ENCODE results near the gene LZTR1. TPM values are rescaled to one million over a fixed set of nuclear protein-coding genes. Genes with fewer than 3 reads are reported as not detected.

The LZTR1 gene
- polyA plus RNA-seq, 2 of the 4 experiments (the other 2 are of a cell fraction): 14.1 to 23.5 TPM

GRCh38 chr22:20951932-20952380 is 30.1 kb upstream of the LZTR1 start:
- Histone ChIP-seq H3K27ac (peak overlapping the region in 1 of 2 experiments; percentile 47; a peak in 1 of 6 replicates), H3K4me2 (no peak overlapping the region), H3K4me1 (peaks cover 38% of the 10 kb centered on the region), H3K4me3 (no peak overlapping the region), H3K9me3 (no peaks in the 10 kb centered on the region)
- FAIRE-seq (no peak), DNase-seq (ENCODE audit: low read depth in 1 of 2, low spot score in 1 of 2) (no peak), ATAC-seq (no peak)
- WGBS (ENCODE audit: missing lambda C conversion rate): 94% methylated on average over 7 of the region's 8 CpGs
- ChIA-PET CTCF (interaction anchor here (0.6 to 0.9 kb wide), 4 partner anchors 25 to 174 kb away, joined by 3 to 4 read pairs (median 3); no protein-coding TSS in a partner anchor), POLR2A (no interaction called here)
- no peak for TF ChIP-seq EHF (CRISPR knock-in tag; IDR thresholded peaks at IDR 0.05)
- TF ChIP-seq, protein P1, sequence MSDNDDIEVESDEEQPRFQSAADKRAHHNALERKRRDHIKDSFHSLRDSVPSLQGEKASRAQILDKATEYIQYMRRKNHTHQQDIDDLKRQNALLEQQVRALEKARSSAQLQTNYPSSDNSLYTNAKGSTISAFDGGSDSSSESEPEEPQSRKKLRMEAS (IDR thresholded peaks at IDR 0.05): no peak
- no peak for TF ChIP-seq SREBF2 (IDR thresholded peaks at IDR 0.05)
- no peak for TF ChIP-seq RNF2 (IDR thresholded peaks at IDR 0.05; ENCODE audit: borderline replicate concordance, low read depth)
- TF ChIP-seq TFCP2L1 (CRISPR knock-in tag; IDR thresholded peaks at IDR 0.05): no peak
- no peak for TF ChIP-seq KDM1A (IDR thresholded peaks at IDR 0.05; ENCODE audit: low read depth)
- TF ChIP-seq BHLHE40 (IDR thresholded peaks at IDR 0.05; ENCODE audit: low read depth, low read length): no peak
- TF ChIP-seq PHF8 (IDR thresholded peaks at IDR 0.05; ENCODE audit: borderline replicate concordance, low read depth): no peak
- TF ChIP-seq ZSCAN20 (CRISPR knock-in tag; IDR thresholded peaks at IDR 0.05): no peak
- no peak for TF ChIP-seq MAFK (IDR thresholded peaks at IDR 0.05; ENCODE audit: partially characterized antibody)
- TF ChIP-seq, protein P2, sequence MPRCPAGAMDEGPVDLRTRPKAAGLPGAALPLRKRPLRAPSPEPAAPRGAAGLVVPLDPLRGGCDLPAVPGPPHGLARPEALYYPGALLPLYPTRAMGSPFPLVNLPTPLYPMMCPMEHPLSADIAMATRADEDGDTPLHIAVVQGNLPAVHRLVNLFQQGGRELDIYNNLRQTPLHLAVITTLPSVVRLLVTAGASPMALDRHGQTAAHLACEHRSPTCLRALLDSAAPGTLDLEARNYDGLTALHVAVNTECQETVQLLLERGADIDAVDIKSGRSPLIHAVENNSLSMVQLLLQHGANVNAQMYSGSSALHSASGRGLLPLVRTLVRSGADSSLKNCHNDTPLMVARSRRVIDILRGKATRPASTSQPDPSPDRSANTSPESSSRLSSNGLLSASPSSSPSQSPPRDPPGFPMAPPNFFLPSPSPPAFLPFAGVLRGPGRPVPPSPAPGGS (IDR thresholded peaks at IDR 0.05): no peak
- TF ChIP-seq CBX2 (IDR thresholded peaks at IDR 0.05; ENCODE audit: borderline replicate concordance, low read depth): no peak
- TF ChIP-seq POLR2AphosphoS2 (conservative IDR thresholded peaks at IDR 0.05; ENCODE audit: low read length): no peak
- no peak for TF ChIP-seq HOXB5 (CRISPR knock-in tag; IDR thresholded peaks at IDR 0.05)
- no peak for TF ChIP-seq TP53 (CRISPR knock-in tag; IDR thresholded peaks at IDR 0.05)
- TF ChIP-seq GATA3 (IDR thresholded peaks at IDR 0.05; ENCODE audit: borderline replicate concordance): no peak
- no peak for TF ChIP-seq ESRRA (IDR thresholded peaks at IDR 0.05; ENCODE audit: borderline replicate concordance, low read length)
- TF ChIP-seq, protein P3, sequence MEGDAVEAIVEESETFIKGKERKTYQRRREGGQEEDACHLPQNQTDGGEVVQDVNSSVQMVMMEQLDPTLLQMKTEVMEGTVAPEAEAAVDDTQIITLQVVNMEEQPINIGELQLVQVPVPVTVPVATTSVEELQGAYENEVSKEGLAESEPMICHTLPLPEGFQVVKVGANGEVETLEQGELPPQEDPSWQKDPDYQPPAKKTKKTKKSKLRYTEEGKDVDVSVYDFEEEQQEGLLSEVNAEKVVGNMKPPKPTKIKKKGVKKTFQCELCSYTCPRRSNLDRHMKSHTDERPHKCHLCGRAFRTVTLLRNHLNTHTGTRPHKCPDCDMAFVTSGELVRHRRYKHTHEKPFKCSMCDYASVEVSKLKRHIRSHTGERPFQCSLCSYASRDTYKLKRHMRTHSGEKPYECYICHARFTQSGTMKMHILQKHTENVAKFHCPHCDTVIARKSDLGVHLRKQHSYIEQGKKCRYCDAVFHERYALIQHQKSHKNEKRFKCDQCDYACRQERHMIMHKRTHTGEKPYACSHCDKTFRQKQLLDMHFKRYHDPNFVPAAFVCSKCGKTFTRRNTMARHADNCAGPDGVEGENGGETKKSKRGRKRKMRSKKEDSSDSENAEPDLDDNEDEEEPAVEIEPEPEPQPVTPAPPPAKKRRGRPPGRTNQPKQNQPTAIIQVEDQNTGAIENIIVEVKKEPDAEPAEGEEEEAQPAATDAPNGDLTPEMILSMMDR (IDR thresholded peaks at IDR 0.05): no peak
- no peak for TF ChIP-seq EHMT2 (IDR thresholded peaks at IDR 0.05; ENCODE audit: low read depth)
- TF ChIP-seq RARB (CRISPR knock-in tag; IDR thresholded peaks at IDR 0.05): no peak

GRCh38 chr22:20952544-20953341 is 29.4 kb upstream of the LZTR1 start:
- ChIA-PET POLR2A (no interaction called here), CTCF (interaction anchor here (0.6 to 1.0 kb wide), 6 partner anchors 10 to 174 kb away, joined by 3 to 4 read pairs (median 3); no protein-coding TSS in a partner anchor)
- no peak for DNase-seq (ENCODE audit: low read depth in 1 of 2, low spot score in 1 of 2)
- H3K4me2 ChIP-seq: no peak overlapping the region
- H3K27ac ChIP-seq: no peak overlapping the region; a peak in 2 of 6 replicates
- no peak for FAIRE-seq
- H3K4me3 ChIP-seq: no peak overlapping the region
- WGBS (ENCODE audit: missing lambda C conversion rate): 86% methylated on average over 13 of the region's 13 CpGs
- peaks cover 38% of the 10 kb centered on the region for H3K4me1 ChIP-seq
- no peaks in the 10 kb centered on the region for H3K9me3 ChIP-seq
- ATAC-seq: no peak
- no peak for TF ChIP-seq HDAC2 (IDR thresholded peaks at IDR 0.05)
- no peak for TF ChIP-seq TP53 (CRISPR knock-in tag; IDR thresholded peaks at IDR 0.05)
- no peak for TF ChIP-seq HOXB13 (CRISPR knock-in tag; IDR thresholded peaks at IDR 0.05; ENCODE audit: low read depth)
- TF ChIP-seq SMC3 (IDR thresholded peaks at IDR 0.05): no peak
- no peak for TF ChIP-seq SREBF2 (IDR thresholded peaks at IDR 0.05)
- TF ChIP-seq, protein P1 (IDR thresholded peaks at IDR 0.05): no peak
- no peak for TF ChIP-seq HEYL (CRISPR knock-in tag; IDR thresholded peaks at IDR 0.05)
- TF ChIP-seq, protein P4, sequence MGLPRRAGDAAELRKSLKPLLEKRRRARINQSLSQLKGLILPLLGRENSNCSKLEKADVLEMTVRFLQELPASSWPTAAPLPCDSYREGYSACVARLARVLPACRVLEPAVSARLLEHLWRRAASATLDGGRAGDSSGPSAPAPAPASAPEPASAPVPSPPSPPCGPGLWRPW (IDR thresholded peaks at IDR 0.05): no peak
- TF ChIP-seq, protein P2 (IDR thresholded peaks at IDR 0.05): no peak
- no peak for TF ChIP-seq RAD21 (conservative IDR thresholded peaks at IDR 0.05 in 1 of 2, IDR thresholded peaks at IDR 0.05 in 1 of 2)
- TF ChIP-seq ZNF302 (CRISPR knock-in tag; IDR thresholded peaks at IDR 0.05): no peak
- TF ChIP-seq CHD4 (IDR thresholded peaks at IDR 0.05; ENCODE audit: borderline replicate concordance): no peak

All from A549 (cell line).